Neuronal stem cell (in vitro differentiated cells): ENCODE results near the gene CHST13.
A peak's percentile ranks its signal among the peaks of the same experiment; 100 is the strongest.

Experiments used
- DNase-seq: peaks from one replicate; pipeline ENCODE4 v3.0.0-alpha.2; 2013; ENCODE audit warnings: low spot score
- H2AFZ ChIP-seq: one replicate; pipeline ENCODE4 v1.6.1; 2013; ENCODE audit warnings: mild to moderate bottlenecking, low read length, inconsistent platforms
- H2AK5ac ChIP-seq: 2 replicates; pipeline ENCODE4 v1.6.1; 2013; ENCODE audit warnings: low read depth, mild to moderate bottlenecking, inconsistent platforms, low read length, moderate library complexity, mixed read lengths
- H2BK120ac ChIP-seq: 2 replicates; pipeline ENCODE4 v1.6.1; 2013; ENCODE audit warnings: low read depth, mild to moderate bottlenecking, inconsistent platforms, low read length, moderate library complexity, mixed read lengths
- H2BK12ac ChIP-seq: one replicate; pipeline ENCODE4 v1.6.1; 2013; ENCODE audit warnings: low read length, inconsistent platforms
- H2BK15ac ChIP-seq: 2 replicates; pipeline ENCODE4 v1.6.1; 2013; ENCODE audit warnings: mild to moderate bottlenecking, low read length, inconsistent platforms, mixed read lengths
- H2BK5ac ChIP-seq: one replicate; pipeline ENCODE4 v1.6.1; 2013; ENCODE audit warnings: inconsistent platforms, mild to moderate bottlenecking, low read length, moderate library complexity
- H3K14ac ChIP-seq: one replicate; pipeline ENCODE4 v1.6.1; 2013; ENCODE audit warnings: low read length, inconsistent platforms
- H3K18ac ChIP-seq: 2 replicates; pipeline ENCODE4 v1.6.1; 2013; ENCODE audit warnings: low read length, inconsistent platforms
- H3K23ac ChIP-seq: 2 replicates; pipeline ENCODE4 v1.6.1; 2013; ENCODE audit warnings: low read depth, mild to moderate bottlenecking, mixed read lengths, low read length, inconsistent platforms; ENCODE audit not compliant: poor library complexity
- H3K27ac ChIP-seq: replicated peaks from 3 replicates; pipeline ENCODE4 v1.5.1; 2013; ENCODE audit warnings: low read length, inconsistent platforms
- H3K27me3 ChIP-seq, 3 experiments: 2 replicates each; pipeline ENCODE4 v1.6.1; 2013; ENCODE audit warnings: low read length in 3 of 3, mild to moderate bottlenecking in 2 of 3, inconsistent platforms in 1 of 3, low read depth in 1 of 3, mixed read lengths in 1 of 3, moderate library complexity in 1 of 3; ENCODE audit not compliant: control insufficient read depth in 3 of 3, insufficient read depth in 3 of 3
- H3K36me3 ChIP-seq, 2 donors: replicated peaks in 1 of 2; 2 replicates each; pipeline ENCODE4 v1.6.1; 2013; ENCODE audit warnings: low read length in 2 of 2; ENCODE audit not compliant: control insufficient read depth in 2 of 2, insufficient read depth in 2 of 2
- H3K4ac ChIP-seq: 2 replicates; pipeline ENCODE4 v1.6.1; 2013; ENCODE audit warnings: inconsistent platforms, mild to moderate bottlenecking, low read length, moderate library complexity
- H3K4me1 ChIP-seq, 2 donors: 1 replicate in 1 of 2; 2 replicates in 1 of 2; pipeline ENCODE4 v1.6.1; 2013; ENCODE audit warnings: low read length in 2 of 2, low read depth in 1 of 2; ENCODE audit not compliant: control insufficient read depth in 2 of 2, insufficient read depth in 1 of 2
- H3K4me2 ChIP-seq: one replicate; pipeline ENCODE4 v1.6.1; 2013; ENCODE audit warnings: mild to moderate bottlenecking, low read length, inconsistent platforms; ENCODE audit not compliant: insufficient read depth, poor library complexity, severe bottlenecking
- H3K4me3 ChIP-seq, 2 donors: 2 replicates each; pipeline ENCODE4 v1.5.1; 2013; ENCODE audit warnings: low read length in 2 of 2, mild to moderate bottlenecking in 2 of 2, inconsistent platforms in 1 of 2, moderate library complexity in 1 of 2
- H3K79me1 ChIP-seq: one replicate; pipeline ENCODE4 v1.6.1; 2013; ENCODE audit warnings: low read depth, mild to moderate bottlenecking, inconsistent platforms, low read length, moderate library complexity
- H3K9ac ChIP-seq: one replicate; pipeline ENCODE4 v1.6.1; 2013; ENCODE audit warnings: mild to moderate bottlenecking, low read depth, low read length, inconsistent platforms; ENCODE audit not compliant: poor library complexity
- H3K9me3 ChIP-seq, 2 donors: replicated peaks in 1 of 2; 2 replicates each; pipeline versions ENCODE3 to v1.6.1; 2013; ENCODE audit warnings: low read length in 2 of 2, mild to moderate bottlenecking in 2 of 2, inconsistent platforms in 1 of 2, low read depth in 1 of 2, mixed read lengths in 1 of 2, moderate library complexity in 1 of 2; ENCODE audit not compliant: control insufficient read depth in 2 of 2, insufficient read depth in 1 of 2
- H4K8ac ChIP-seq: one replicate; pipeline ENCODE4 v1.6.1; 2013; ENCODE audit warnings: low read depth, mild to moderate bottlenecking, inconsistent platforms, low read length, moderate library complexity
- H4K91ac ChIP-seq: one replicate; pipeline ENCODE4 v1.6.1; 2013; ENCODE audit warnings: low read length, low read depth, mild to moderate bottlenecking, inconsistent platforms; ENCODE audit not compliant: poor library complexity
- WGBS, 2 donors: extraction: QIAGEN DNeasy Blood & Tissue Kit; methylation state at CpG; one replicate each; pipeline ENCODE4 v1.1.7; 2013; ENCODE audit warnings: missing lambda C conversion rate in 2 of 2, mixed read lengths in 1 of 2; ENCODE audit not compliant: insufficient read length in 2 of 2, insufficient replicate concordance in 1 of 2; ENCODE audit errors: extremely low coverage in 2 of 2; 5-methylcytosine and 5-hydroxymethylcytosine counted together

CHST13 gene

GRCh38 chr3:126480206-126480605, 43.7 kb upstream of the CHST13 start:
- Histone ChIP-seq H3K4me2 (no peak overlapping the region), H2AFZ (no peak overlapping the region), H3K9ac (no peak overlapping the region), H3K23ac (no peak overlapping the region), H3K27me3 (peaks cover 0 to 16% (median 4%) of the 10 kb centered on the region in 3 experiments), H3K4ac (no peak overlapping the region), H3K18ac (no peak overlapping the region), H2BK12ac (no peak overlapping the region), H3K4me3 (no peak overlapping the region), H3K79me1 (no peaks in the 10 kb centered on the region), H2AK5ac (peak overlapping the region; percentile 4), H3K36me3 (no peaks in the 10 kb centered on the region), H3K4me1 (peaks cover 2 to 16% of the 10 kb centered on the region in 2 donors), H3K9me3 (no peaks in the 10 kb centered on the region), H2BK15ac (no peak overlapping the region), H4K91ac (no peak overlapping the region), H3K27ac (no peak overlapping the region), H2BK5ac (no peak overlapping the region), H3K14ac (no peak overlapping the region), H2BK120ac (no peak overlapping the region), H4K8ac (no peak overlapping the region)
- DNase-seq: no peak
- no CpG with 5 or more reads among the region's 5 CpGs for WGBS, 2 donors

GRCh38 chr3:126480861-126481260, 43.1 kb upstream of the CHST13 start:
- H4K91ac ChIP-seq: no peak overlapping the region
- no peak for DNase-seq
- H2BK5ac ChIP-seq: no peak overlapping the region
- H3K4me2 ChIP-seq: no peak overlapping the region
- no peak overlapping the region for H3K27ac ChIP-seq
- H3K36me3 ChIP-seq: no peaks in the 10 kb centered on the region
- H3K79me1 ChIP-seq: no peaks in the 10 kb centered on the region
- H3K23ac ChIP-seq: no peak overlapping the region
- H3K14ac ChIP-seq: no peak overlapping the region
- no peak overlapping the region for H3K4ac ChIP-seq
- H3K27me3 ChIP-seq: peaks cover 0 to 16% (median 4%) of the 10 kb centered on the region in 3 experiments
- H3K18ac ChIP-seq: peak overlapping the region; percentile 70
- H2BK15ac ChIP-seq: no peak overlapping the region
- no CpG with 5 or more reads among the region's 8 CpGs for WGBS, 2 donors
- H3K9ac ChIP-seq: no peak overlapping the region
- no peak overlapping the region for H2AK5ac ChIP-seq
- peaks cover 2 to 22% of the 10 kb centered on the region in 2 donors for H3K4me1 ChIP-seq
- no peak overlapping the region for H3K4me3 ChIP-seq
- no peak overlapping the region for H4K8ac ChIP-seq
- H2BK120ac ChIP-seq: no peak overlapping the region
- peak overlapping the region; percentile 8 for H2AFZ ChIP-seq
- no peaks in the 10 kb centered on the region for H3K9me3 ChIP-seq
- no peak overlapping the region for H2BK12ac ChIP-seq

- Histone ChIP-seq H3K18ac (no peak overlapping the region), H2AFZ (peak overlapping the region; percentile 8), H3K9me3 (no peaks in the 10 kb centered on the region), H2BK12ac (no peak overlapping the region), H2AK5ac (peak overlapping the region; percentile 85), H3K27me3 (peaks cover 0 to 16% (median 0%) of the 10 kb centered on the region in 3 experiments), H3K27ac (no peak overlapping the region), H3K4me1 (peaks cover 0 to 19% of the 10 kb centered on the region in 2 donors), H2BK15ac (no peak overlapping the region), H3K14ac (peak overlapping the region; percentile 73), H2BK5ac (no peak overlapping the region), H3K36me3 (no peaks in the 10 kb centered on the region), H3K9ac (peak overlapping the region; percentile 31), H4K8ac (no peak overlapping the region), H4K91ac (no peak overlapping the region), H3K4me2 (no peak overlapping the region), H3K23ac (no peak overlapping the region), H3K79me1 (no peaks in the 10 kb centered on the region), H3K4me3 (no peak overlapping the region), H3K4ac (no peak overlapping the region), H2BK120ac (no peak overlapping the region)
- DNase-seq: no peak
- WGBS, 2 donors: no CpG with 5 or more reads among the region's 16 CpGs
Measured at GRCh38 chr3:126481808-126482502, 42.0 kb upstream of the CHST13 start.

GRCh38 chr3:126482503-126483255, 41.3 kb upstream of the CHST13 start:
- Histone ChIP-seq H3K9ac (peak overlapping the region; percentile 31), H3K14ac (peak overlapping the region; percentile 73), H2BK12ac (no peak overlapping the region), H2BK5ac (no peak overlapping the region), H3K4ac (no peak overlapping the region), H4K91ac (no peak overlapping the region), H3K4me1 (peaks cover 0 to 19% of the 10 kb centered on the region in 2 donors), H3K4me2 (no peak overlapping the region), H3K4me3 (no peak overlapping the region), H2BK15ac (peak overlapping the region; percentile 39), H4K8ac (no peak overlapping the region), H2BK120ac (peak overlapping the region; percentile 57), H3K79me1 (no peaks in the 10 kb centered on the region), H3K9me3 (no peaks in the 10 kb centered on the region), H3K23ac (no peak overlapping the region), H3K27ac (no peak overlapping the region), H2AK5ac (peak overlapping the region; percentile 85), H2AFZ (no peak overlapping the region), H3K36me3 (no peaks in the 10 kb centered on the region), H3K27me3 (peaks cover 0 to 16% (median 0%) of the 10 kb centered on the region in 3 experiments), H3K18ac (peak overlapping the region; percentile 51)
- no peak for DNase-seq
- no CpG with 5 or more reads among the region's 15 CpGs for WGBS, 2 donors
